Measurements from ENCODE around the gene DCAF17.

DCAF17 gene, protein sequence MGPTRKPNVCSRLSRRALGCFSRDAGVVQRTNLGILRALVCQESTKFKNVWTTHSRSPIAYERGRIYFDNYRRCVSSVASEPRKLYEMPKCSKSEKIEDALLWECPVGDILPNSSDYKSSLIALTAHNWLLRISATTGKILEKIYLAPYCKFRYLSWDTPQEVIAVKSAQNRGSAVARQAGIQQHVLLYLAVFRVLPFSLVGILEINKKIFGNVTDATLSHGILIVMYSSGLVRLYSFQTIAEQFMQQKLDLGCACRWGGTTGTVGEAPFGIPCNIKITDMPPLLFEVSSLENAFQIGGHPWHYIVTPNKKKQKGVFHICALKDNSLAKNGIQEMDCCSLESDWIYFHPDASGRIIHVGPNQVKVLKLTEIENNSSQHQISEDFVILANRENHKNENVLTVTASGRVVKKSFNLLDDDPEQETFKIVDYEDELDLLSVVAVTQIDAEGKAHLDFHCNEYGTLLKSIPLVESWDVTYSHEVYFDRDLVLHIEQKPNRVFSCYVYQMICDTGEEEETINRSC
- 7.3 to 27.2 (median 16.0) reads per million in 17 experiments for total RNA-seq

DNA sequence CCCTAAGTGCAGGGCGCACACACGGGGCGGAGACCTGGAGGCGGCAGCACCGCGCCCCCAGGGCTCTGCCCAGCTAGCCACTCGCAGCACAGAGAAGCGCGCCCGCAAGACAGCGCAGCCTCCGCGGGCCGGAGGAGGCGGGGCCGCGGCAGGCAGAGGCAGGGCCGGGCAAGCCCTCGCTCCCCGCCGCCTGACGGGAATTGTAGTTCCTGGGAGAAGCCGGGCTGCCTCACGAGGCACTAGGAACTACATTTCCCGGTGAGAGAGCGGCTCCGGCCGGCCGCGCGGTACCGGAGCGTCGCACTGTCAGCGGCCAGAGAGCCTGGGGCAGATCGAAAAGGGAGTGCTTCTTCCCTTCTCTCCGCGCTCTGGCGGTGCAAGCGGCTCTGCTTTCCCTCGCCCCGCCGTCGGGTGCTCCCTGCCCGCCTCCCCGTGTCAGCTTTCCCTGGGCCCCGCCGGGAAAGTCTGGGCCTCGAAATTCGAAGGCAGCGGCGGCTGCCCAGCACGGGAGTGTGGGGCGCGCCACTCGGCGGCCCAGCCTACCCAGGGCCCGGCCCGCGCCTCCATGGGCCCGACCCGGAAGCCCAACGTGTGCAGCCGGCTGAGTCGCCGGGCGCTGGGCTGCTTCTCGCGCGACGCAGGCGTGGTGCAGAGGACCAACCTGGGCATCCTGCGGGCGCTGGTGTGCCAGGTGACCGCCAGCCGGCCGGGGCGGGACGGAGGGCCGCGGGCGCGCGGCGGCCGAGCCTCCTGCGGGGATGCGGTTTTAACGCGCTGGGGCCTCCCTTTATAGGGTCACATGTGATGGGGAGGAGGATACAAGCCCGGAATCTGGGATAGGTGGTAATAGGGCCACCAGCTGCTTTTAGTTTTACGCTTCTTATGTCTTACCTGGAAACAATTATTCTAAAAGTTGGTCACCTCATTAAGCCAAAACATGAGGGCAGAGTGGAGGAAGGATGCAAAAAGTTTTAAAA lies at the start of gene DCAF17:
DCAF17 (plus strand) TSS at position 214 of the 977 bp plus-strand sequence; CDS start at position 566, 352 bp downstream.
- DNase-seq, result peak; percentile 96 to 98 (median 98)

DNA sequence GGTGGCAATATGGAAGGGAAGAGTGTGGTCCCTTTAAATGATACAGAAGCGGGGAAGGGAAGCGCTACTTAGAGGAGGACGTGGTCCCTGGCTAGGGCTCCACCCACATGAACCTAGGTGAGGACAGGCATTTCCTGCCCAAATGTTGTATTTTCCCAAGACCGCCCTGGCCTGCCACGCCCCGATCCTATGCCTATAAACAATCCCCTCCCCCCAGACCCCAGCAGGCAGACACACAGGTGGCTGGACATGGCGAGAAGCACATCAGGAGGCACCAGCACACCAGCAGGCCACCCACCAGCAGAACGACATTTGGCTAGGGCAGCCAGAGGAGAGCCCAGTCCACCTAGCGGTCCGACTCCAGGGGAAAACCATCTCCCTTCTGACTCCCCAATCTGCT lies 47.4 kb upstream of the DCAF17 start:
- DNase-seq, result no peak

DNA sequence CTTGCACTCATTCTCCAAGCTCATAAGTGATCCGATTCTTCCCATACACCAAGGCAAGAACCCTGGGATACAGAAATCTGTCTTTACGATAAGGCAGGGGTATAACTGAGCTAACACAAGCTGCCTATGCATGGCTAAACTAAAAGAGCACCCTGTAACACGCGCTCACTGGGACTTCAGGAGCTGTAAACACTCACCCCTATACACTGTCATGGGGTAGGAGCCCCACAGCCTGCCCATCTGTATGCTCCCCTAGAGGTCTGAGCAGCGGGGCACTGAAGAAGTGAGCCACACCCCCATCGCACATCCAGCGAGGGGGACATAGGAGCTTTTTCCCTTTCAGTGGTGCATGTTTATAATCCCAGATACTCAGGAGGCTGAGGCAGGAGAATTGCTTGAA lies 47.0 kb upstream of the DCAF17 start:
- no peak for DNase-seq

DNA sequence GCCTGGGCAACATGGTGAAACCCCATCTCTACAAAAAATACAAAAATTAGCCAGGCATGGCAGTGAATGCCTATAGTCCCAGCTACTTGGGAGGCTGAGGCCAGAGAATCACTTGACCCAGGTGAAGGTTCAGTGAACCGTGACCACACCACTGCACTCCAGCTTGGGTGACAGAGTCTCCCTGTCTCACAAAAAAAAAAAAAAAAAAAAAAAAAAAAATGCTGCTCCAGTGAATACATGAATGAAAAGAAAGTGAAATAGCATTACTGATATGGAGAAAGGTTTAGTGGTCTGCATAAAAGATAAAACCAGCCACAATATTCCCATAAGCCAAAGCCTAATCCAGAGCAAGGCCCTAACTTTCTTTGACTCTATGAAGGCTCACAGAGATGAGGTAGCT lies 44.7 kb upstream of the DCAF17 start:
- DNase-seq, result no peak

DNA sequence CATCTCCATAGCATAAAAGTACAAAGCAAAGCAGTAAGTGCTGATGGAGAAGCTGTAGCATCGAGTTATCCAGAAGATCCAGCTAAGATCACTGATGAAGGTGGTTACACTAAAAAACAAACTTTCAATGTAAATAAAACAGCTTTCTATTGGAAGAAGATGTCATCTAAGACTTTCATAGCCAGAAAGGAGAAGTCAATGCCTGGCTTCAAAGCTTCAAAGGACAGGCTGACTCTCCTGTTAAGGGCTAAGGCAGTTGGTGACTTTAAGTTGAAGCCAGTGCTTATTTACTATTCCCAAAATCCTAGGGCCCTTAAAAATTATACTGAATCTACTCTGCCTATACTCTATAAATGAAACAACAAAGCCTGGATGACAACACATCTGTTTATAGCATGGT lies 44.2 kb upstream of the DCAF17 start:
- no peak for DNase-seq

DNA sequence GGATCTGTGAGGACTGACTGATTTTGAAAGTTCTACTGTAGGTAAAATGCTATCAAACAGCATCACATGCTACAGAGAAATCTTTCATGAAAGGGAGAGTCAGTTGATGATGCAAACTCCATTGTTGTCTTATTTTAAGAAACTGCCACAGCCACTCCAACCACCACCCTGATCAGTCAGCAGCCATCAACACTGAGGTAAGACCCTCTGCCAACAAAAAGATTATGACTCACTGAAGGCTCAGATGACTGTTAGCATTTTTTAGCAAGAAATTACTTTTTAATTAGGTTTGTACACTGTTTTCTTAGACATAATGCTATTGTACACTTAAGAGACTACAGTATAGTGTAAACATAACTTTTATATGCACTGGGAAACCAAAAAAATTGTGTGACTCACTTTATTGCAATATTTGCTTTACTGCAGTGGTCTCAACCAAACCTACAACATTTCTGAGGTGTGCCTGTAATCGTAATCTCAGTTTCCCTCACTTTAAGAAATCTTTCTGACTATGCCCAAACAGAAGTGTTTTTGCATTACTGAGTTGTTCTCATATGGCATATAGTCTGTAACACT lies 43.0 kb upstream of the DCAF17 start:
- peak in 1 of 4 experiments; percentile 12 for DNase-seq

DNA sequence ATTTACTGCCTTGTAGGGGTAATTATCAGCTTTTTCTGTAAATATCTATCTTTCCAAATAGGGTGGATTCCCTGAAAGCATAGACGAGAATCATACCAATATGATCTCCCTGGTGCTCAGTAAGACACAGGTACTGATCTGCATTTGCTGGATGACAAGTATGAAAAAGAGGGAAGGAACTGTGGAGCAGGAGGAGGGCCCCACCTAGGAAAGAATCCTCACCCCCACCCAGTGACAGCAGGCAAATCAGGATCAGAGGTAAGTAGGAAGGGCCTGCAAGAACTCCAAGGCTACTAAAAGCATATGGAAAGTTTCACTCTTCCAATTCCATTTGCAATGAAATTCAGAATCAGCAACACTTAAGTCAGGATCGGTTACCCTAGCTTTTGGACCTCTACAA lies 42.5 kb upstream of the DCAF17 start:
- no peak for DNase-seq

DNA sequence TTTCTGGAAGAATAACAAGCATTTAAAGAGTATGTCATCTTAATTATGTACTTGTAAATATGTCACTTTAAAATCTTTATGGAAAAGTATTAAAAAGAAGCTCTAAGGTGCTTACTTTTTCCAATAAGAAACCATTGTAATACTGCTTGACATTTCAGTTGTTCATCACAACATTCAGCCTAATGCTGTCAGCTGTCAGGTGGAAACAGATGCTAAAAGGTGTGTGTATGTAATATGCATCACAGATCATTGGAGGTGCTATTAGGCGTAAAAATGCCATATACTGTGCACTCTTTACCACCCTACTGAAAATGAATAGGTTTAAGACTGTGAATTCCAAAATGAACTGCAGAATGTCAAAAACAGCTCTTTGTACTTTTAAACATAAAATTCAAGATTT lies 40.5 kb upstream of the DCAF17 start:
- DNase-seq, result no peak

DNA sequence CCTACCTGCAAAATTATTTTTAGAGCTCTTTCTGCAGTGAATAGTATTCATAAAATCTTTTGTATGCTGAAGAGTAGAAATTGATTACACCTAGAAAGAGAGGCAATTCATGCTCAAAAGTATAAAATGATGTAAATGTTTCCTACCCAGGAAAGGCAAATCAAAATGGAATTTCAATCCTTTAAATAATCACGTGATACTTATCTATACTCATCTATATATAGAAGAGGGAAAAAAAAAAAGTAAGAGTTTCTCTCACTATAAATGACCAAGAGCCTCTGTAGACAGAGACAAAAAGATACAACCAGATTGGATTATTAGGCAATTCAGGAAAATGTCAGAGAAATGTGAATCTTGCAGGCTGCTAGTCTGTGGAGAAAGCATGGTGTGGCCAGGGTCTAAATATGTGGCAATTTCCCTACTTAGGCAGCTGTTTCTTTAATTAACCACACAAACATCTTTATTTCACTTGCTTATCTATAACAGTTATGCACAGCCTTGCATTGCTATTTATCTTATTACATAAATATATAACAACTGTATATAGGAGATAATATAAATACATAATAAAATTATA lies 39.8 kb upstream of the DCAF17 start:
- no peak for DNase-seq

DNA sequence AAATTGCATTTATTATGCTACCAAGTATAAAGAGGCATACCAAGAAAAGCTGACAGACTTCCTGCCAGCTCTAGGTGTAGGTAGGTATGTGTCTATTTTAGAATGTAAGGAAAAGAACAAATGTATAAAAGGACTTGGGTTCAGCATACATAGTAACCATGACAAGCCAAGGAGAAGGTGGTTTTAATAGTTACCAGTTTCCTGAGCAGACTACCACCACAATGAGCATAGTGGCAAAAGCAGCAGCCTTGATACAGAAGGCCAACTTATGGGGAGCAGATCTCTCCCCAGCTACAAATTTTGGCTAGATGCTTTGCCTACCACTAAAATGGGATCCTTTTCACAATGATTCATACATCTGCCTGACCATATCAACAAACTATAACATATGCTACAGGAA lies 34.7 kb upstream of the DCAF17 start:
- DNase-seq, result no peak

DNA sequence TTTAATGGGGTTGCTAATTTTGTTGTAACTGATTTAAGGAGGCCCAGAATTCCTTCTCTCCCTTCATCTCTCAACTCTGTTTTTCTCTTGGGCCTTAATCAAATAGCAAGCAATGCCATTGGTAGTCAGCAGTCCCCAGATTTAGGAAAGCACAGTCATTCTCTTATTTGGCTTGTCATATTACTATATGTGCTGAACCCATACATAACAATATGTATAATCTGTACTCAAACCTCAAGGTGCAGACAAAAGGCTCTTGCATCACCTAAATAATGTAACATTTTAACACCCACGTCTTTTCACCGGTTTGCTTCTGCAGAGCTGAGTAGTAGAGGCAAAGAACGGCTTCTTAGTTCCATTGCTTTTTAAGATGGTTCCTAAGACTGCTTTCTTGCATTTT lies 33.6 kb upstream of the DCAF17 start:
- no peak for DNase-seq

DNA sequence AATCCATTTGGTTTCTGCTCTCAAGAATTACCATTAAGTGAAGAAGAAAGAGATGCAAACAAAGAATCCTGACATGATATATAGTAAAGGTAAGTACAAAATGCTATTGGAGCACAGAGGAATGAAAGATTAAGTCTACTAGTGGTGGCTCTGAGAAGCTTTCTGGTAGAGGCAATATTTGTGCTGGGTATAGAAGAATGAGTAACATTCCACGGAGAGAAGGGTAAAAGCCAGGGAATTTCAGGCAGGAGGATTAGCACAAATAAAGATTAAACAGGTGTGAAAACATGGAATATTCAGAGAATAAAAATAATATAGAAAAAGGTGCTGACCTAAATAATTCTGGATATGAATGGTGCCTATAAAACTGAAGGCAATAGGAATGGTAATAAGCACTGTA lies 32.1 kb upstream of the DCAF17 start:
- DNase-seq, result no peak

DNA sequence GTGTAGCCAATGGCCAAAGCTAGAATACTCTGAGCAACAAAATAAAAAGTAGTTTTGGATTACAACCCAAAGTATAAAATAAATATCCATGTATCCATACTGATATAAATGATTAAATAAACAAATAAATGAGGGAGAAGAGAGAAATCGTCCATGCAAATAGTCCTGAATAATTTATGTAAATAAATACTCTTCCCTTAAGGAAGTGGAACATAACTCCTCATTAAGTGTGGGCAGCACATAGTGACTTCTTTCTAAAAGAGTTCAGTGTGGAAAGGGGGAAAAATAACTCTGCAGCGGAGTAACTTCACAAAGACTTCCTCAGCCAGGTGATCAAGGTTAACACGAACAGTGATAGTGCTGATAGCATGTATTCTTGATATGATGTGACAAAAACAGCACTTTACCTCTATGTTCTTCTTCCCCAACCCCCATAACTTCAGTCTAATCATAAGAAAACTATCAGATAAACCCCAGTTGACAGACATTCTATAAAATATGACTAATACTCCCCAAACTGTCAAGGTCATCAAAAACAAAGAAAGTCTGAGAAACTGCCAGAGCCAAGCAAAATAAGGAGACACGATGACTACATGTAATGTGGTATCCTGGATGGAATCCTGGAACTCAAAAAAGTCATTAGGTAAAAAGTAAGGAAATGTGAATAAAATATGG lies 31.0 kb upstream of the DCAF17 start:
- no peak for DNase-seq

DNA sequence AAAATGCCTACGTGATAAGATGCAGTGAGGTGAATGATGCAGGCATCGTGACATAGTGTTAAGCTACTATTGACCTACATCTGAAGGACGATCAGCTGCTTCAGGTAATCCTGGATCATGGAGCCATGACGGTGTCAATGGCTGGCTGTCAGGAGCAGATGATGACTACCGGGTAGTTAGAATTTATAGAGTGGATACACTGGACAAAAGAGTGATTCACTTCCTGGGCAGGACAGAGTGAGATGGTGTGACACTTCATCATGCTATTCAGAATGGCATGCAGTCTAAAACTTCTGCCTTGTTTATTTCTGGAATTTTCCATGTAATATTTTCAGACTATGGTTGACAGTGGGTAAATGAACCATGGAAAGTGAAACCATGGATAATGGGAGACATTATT lies 29.8 kb upstream of the DCAF17 start:
- peak in 2 of 4 experiments; percentile 13 to 15 for DNase-seq

DNA sequence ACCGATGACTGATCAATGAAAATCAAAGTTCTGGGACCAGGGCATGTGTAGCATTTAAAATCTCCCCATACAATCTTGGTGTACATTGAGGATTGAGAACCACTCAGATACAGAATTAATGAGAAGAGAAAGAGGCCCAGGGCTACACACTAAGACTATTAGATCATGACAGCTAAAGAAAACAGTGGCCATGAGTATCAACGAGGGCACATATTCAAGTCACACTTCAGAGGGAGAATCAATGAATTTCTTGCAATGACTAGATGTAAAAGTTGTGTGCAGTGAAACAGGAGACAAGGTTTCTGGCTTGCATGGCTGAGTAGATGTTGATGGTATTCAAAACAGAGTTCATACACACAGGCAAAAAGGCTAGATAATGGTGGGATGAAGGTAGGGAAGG lies 29.3 kb upstream of the DCAF17 start:
- no peak for DNase-seq

DNA sequence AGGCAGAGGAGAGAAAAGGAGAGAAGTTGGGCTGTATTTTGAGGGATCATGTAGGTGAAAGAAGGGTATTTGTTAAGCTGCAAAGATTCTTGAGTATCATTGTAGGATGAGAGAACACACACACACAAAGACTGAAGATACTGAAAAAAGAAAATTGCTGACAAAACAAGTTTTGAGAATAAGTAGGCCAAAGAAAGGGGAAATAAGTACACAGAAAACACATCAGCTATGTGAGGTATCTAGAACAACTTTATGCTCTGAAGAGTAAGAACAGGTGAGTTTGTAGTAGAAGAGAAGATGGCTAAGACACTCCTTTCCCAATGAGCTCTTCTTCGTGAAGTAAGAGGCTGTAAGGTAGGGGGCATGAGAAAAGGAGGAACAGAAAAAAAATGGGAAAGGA lies 28.5 kb upstream of the DCAF17 start:
- peak in 2 of 4 experiments; percentile 8 to 26 for DNase-seq

DNA sequence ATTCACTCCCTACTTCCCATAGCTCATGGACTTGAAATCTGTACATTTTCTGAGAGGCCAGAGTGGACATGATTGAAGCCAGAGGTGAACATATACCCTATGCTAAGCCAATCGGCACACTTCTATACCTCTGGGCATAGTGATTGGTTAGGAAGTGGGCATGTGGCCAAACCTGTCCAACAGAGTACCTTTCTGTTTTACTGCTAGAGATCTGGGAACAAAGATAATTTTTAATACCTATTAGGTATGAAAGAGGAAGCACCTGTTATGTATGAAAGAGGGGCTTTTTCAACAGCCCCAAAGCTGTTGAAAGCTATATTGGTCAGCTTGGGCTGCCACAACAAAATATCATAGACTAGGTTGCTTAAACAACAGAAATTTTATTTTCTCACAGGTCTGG lies 28.0 kb upstream of the DCAF17 start:
- no peak for DNase-seq

DNA sequence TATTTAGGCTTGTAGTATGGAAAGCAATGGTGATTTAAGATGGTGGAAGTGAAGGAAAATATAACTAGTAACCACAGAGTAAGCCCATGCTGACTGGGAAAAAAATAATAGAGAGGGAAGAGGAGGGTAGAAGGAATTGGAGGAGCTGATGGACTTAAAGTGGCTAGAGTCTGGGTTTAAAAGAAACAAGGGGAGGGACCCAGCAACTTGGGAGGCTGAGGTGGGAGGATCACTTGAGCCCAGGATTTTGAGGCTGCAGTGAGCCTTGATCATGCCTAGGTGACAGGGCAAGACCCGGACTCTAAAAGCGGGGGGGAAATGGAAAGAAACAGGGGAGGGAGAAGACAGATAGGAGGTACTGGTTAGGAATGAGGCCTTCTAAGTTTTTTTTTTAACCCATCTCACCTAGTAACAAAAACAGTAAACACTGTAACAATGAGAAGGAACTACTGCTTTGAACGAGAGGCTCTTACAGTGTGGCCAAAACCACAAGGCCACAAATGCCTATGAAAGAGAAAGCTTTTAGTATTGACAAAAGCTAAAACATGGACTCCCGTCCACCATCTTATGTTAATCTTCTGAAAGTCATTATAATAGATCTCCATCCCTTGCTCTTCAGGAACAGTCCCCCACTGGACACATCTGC lies 26.9 kb upstream of the DCAF17 start:
- no peak for DNase-seq

DNA sequence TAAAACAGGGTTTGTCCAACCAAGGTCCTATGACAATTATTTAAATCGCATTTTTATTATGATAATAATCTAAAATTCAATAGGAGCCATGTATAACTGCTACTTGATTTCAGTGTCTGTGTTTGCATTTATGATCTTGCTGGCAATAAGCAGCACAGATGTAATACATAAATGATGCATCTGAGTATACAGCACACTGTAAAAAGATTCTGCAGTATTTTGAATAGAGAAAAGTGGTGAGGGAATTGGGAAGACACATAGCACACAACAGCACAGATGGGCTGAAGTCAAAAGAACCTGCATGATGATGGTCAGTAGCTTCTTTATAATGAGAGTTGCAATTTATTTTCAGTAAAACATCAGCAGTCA lies 26.4 kb upstream of the DCAF17 start:
- DNase-seq, result no peak

DNA sequence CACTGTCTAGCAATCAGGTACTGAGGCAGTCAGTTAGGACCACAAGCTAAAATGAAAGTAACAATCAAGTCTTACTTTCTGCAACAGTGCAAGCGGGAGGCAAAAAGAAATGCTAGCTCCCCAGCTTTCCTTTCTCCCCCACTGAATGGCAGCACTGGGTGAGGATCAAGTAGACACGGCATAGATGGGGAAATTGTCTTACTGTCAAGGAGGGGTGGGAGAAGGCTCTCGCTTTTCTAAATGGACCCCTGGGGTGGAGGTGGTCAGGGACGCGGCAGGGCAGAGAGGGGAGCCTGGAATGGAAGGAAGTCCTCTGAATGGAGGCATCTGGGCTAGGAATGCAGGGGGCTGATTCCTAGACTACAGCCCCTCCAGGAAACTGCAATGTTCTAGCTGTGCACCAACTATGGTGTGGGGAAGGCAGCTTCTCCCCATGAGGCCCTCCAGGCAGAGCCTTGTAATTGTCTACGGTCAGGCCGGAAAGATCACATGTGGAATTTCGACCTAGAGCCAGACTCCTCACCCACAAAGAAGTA lies 24.5 kb upstream of the DCAF17 start:
- no peak for DNase-seq

DNA sequence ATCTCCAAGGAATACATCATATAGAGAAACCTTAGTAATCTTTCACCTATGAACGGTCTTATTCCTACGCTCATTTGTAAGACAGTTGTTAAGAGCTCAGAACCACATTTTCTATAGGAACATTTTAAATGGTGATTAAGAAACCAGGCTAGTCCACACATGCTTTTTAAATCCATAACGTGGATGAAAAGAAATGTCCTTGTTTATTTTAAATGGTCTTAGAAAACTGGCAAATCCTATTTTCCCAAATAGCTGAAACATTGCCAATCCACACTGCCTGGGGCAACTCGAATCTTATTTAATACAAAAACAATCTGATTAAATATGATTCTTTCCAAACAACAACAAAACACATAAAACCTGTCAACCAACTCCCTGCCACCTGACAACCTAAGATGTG lies 23.9 kb upstream of the DCAF17 start:
- DNase-seq, result no peak
